Measurements from ENCODE around the gene TENT5C.

Gene TENT5C

GRCh38 chr1:117565076-117565556 lies 40.7 kb upstream of the TENT5C start:
- no peak for TF ChIP-seq REST (IDR thresholded peaks at IDR 0.05; ENCODE audit: insufficient replicate concordance, low read depth)
- no peak for TF ChIP-seq SPI1 (IDR thresholded peaks at IDR 0.05; ENCODE audit: borderline replicate concordance, low read depth)
- no peak for DNase-seq (ENCODE audit: low read depth in 1 of 2, low spot score in 1 of 2)
- Histone ChIP-seq H3K27ac (replicated peaks) (no peak overlapping the region), H3K4me3 (replicated peaks; ENCODE audit: insufficient read depth, low read length) (no peak overlapping the region), H3K27me3 (ENCODE audit: insufficient read depth, poor library complexity, severe bottlenecking) (no peaks in the 10 kb centered on the region)

GRCh38 chr1:117565745-117566455 lies 39.9 kb upstream of the TENT5C start:
- H3K27ac ChIP-seq (replicated peaks): no peak overlapping the region
- no peak overlapping the region for H3K4me3 ChIP-seq (replicated peaks; ENCODE audit: insufficient read depth, low read length)
- no peak for DNase-seq (ENCODE audit: low read depth in 1 of 2, low spot score in 1 of 2)
- no peaks in the 10 kb centered on the region for H3K27me3 ChIP-seq (ENCODE audit: insufficient read depth, poor library complexity, severe bottlenecking)
- TF ChIP-seq GABPA (IDR thresholded peaks at IDR 0.05; ENCODE audit: low read depth): no peak
- no peak for TF ChIP-seq CTCF (IDR thresholded peaks at IDR 0.05; ENCODE audit: insufficient read depth, low read length)

- H3K27ac ChIP-seq (replicated peaks): no peak overlapping the region
- TF ChIP-seq POLR2AphosphoS5 (IDR thresholded peaks at IDR 0.05; ENCODE audit: low read depth) (no peak), CTCF (IDR thresholded peaks at IDR 0.05; ENCODE audit: insufficient read depth, low read length) (no peak), SPI1 (IDR thresholded peaks at IDR 0.05; ENCODE audit: borderline replicate concordance, low read depth) (no peak), REST (IDR thresholded peaks at IDR 0.05; ENCODE audit: insufficient replicate concordance, low read depth) (no peak), GABPA (IDR thresholded peaks at IDR 0.05; ENCODE audit: low read depth) (no peak)
- DNase-seq (ENCODE audit: low read depth in 1 of 2, low spot score in 1 of 2): no peak
- no peaks in the 10 kb centered on the region for H3K27me3 ChIP-seq (ENCODE audit: insufficient read depth, poor library complexity, severe bottlenecking)
- no peak overlapping the region for H3K4me3 ChIP-seq (replicated peaks; ENCODE audit: insufficient read depth, low read length)
Measured at GRCh38 chr1:117566556-117566955, 39.3 kb upstream of the TENT5C start.

GRCh38 chr1:117567435-117567834 lies 38.4 kb upstream of the TENT5C start:
- H3K4me3 ChIP-seq (replicated peaks; ENCODE audit: insufficient read depth, low read length): no peak overlapping the region
- no peaks in the 10 kb centered on the region for H3K27me3 ChIP-seq (ENCODE audit: insufficient read depth, poor library complexity, severe bottlenecking)
- H3K27ac ChIP-seq (replicated peaks): no peak overlapping the region
- TF ChIP-seq POLR2AphosphoS5 (IDR thresholded peaks at IDR 0.05; ENCODE audit: low read depth) (no peak), REST (IDR thresholded peaks at IDR 0.05; ENCODE audit: insufficient replicate concordance, low read depth) (no peak), CTCF (IDR thresholded peaks at IDR 0.05; ENCODE audit: insufficient read depth, low read length) (no peak), SPI1 (IDR thresholded peaks at IDR 0.05; ENCODE audit: borderline replicate concordance, low read depth) (no peak), GABPA (IDR thresholded peaks at IDR 0.05; ENCODE audit: low read depth) (no peak)
- no peak for DNase-seq (ENCODE audit: low read depth in 1 of 2, low spot score in 1 of 2)
